Measurements from ENCODE around the gene ZDHHC11. TPM values are rescaled to one million over a fixed set of nuclear protein-coding genes. Genes with fewer than 3 reads are reported as not detected.
"Not testable (repeated sequence)": the region's sequence is repeated elsewhere in the genome, so short reads cannot be mapped to it uniquely, and the experiment has no call there.

The ZDHHC11 gene
- total RNA-seq, 2 experiments from 2014 or later = 9.4 to 10.0 TPM

GRCh38 chr5:815449-815848 is 35.3 kb downstream of the ZDHHC11 start:
- no peak for DNase-seq
- H3K9me3 Mint-ChIP-seq = no peaks in the 10 kb centered on the region
- H3K4me3 Mint-ChIP-seq = no peak overlapping the region
- POLR2A ChIA-PET = no interaction called here
- H3K36me3 Mint-ChIP-seq (ENCODE audit: low read depth) = no peaks in the 10 kb centered on the region
- CTCF ChIA-PET = no interaction called here
- H3K4me1 Mint-ChIP-seq = no peaks in the 10 kb centered on the region
- H3K27ac Mint-ChIP-seq = no peak overlapping the region
- H3K27me3 Mint-ChIP-seq = no peaks in the 10 kb centered on the region

GRCh38 chr5:813575-813974 is 37.2 kb downstream of the ZDHHC11 start:
- H3K36me3 Mint-ChIP-seq (ENCODE audit: low read depth); H3K4me3 Mint-ChIP-seq; H3K27ac Mint-ChIP-seq; H3K9me3 Mint-ChIP-seq; CTCF ChIA-PET; DNase-seq; POLR2A ChIA-PET; H3K4me1 Mint-ChIP-seq; H3K27me3 Mint-ChIP-seq: not testable (repeated sequence)

- DNase-seq; H3K9me3 Mint-ChIP-seq; H3K4me3 Mint-ChIP-seq; POLR2A ChIA-PET; H3K36me3 Mint-ChIP-seq (ENCODE audit: low read depth); H3K27me3 Mint-ChIP-seq; CTCF ChIA-PET; H3K27ac Mint-ChIP-seq; H3K4me1 Mint-ChIP-seq: not testable (repeated sequence)
These were observed 39.4 kb downstream of the ZDHHC11 start for GRCh38 chr5:811384-811783.

- H3K27me3 Mint-ChIP-seq; H3K36me3 Mint-ChIP-seq (ENCODE audit: low read depth); DNase-seq; H3K27ac Mint-ChIP-seq; POLR2A ChIA-PET; H3K4me3 Mint-ChIP-seq; H3K4me1 Mint-ChIP-seq; H3K9me3 Mint-ChIP-seq; CTCF ChIA-PET: not testable (repeated sequence)
These were observed 42.9 kb downstream of the ZDHHC11 start for GRCh38 chr5:807719-808514.

- DNase-seq = no peak
- CTCF ChIA-PET = no interaction called here
- H3K4me1 Mint-ChIP-seq = no peaks in the 10 kb centered on the region
- peaks cover 6% of the 10 kb centered on the region for H3K36me3 Mint-ChIP-seq (ENCODE audit: low read depth)
- peaks cover 7% of the 10 kb centered on the region for H3K27me3 Mint-ChIP-seq
- POLR2A ChIA-PET = no interaction called here
- no peak overlapping the region for H3K27ac Mint-ChIP-seq
- peaks cover 12% of the 10 kb centered on the region for H3K9me3 Mint-ChIP-seq
- H3K4me3 Mint-ChIP-seq = no peak overlapping the region
These were observed 49.3 kb downstream of the ZDHHC11 start for GRCh38 chr5:801472-801871.

- H3K4me1 Mint-ChIP-seq; H3K27me3 Mint-ChIP-seq; POLR2A ChIA-PET; H3K27ac Mint-ChIP-seq; CTCF ChIA-PET; DNase-seq; H3K36me3 Mint-ChIP-seq (ENCODE audit: low read depth); H3K4me3 Mint-ChIP-seq: not testable (repeated sequence)
- peaks cover 12% of the 10 kb centered on the region for H3K9me3 Mint-ChIP-seq
These were observed 49.7 kb downstream of the ZDHHC11 start for GRCh38 chr5:801055-801454.

GRCh38 chr5:798505-799138 is 52.2 kb downstream of the ZDHHC11 start:
- H3K4me1 Mint-ChIP-seq, H3K4me3 Mint-ChIP-seq, CTCF ChIA-PET, H3K27ac Mint-ChIP-seq, DNase-seq, H3K27me3 Mint-ChIP-seq, POLR2A ChIA-PET: not testable (repeated sequence)
- peaks cover 12% of the 10 kb centered on the region for H3K36me3 Mint-ChIP-seq (ENCODE audit: low read depth)
- peaks cover 11% of the 10 kb centered on the region for H3K9me3 Mint-ChIP-seq

- CTCF ChIA-PET; H3K27ac Mint-ChIP-seq; POLR2A ChIA-PET; DNase-seq; H3K4me3 Mint-ChIP-seq; H3K36me3 Mint-ChIP-seq (ENCODE audit: low read depth); H3K4me1 Mint-ChIP-seq: not testable (repeated sequence)
- peaks cover 16% of the 10 kb centered on the region for H3K9me3 Mint-ChIP-seq
- H3K27me3 Mint-ChIP-seq = peaks cover 11% of the 10 kb centered on the region
These were observed 52.8 kb downstream of the ZDHHC11 start for GRCh38 chr5:797986-798385.

GRCh38 chr5:795873-796272 is 54.9 kb downstream of the ZDHHC11 start:
- H3K4me3 Mint-ChIP-seq; CTCF ChIA-PET; H3K36me3 Mint-ChIP-seq (ENCODE audit: low read depth); DNase-seq; H3K27ac Mint-ChIP-seq; POLR2A ChIA-PET; H3K4me1 Mint-ChIP-seq: not testable (repeated sequence)
- Mint-ChIP-seq H3K27me3 (peaks cover 23% of the 10 kb centered on the region), H3K9me3 (peaks cover 13% of the 10 kb centered on the region)

GRCh38 chr5:794948-795347 is 55.8 kb downstream of the ZDHHC11 start:
- not testable (repeated sequence) for H3K36me3 Mint-ChIP-seq (ENCODE audit: low read depth); H3K4me1 Mint-ChIP-seq

GRCh38 chr5:788703-789102 is 62.1 kb downstream of the ZDHHC11 start:
- POLR2A ChIA-PET = not testable (repeated sequence)

More at GRCh38 chr5:794948-795347, 55.8 kb downstream of the ZDHHC11 start:
- H3K4me3 Mint-ChIP-seq, POLR2A ChIA-PET, CTCF ChIA-PET, DNase-seq, H3K27ac Mint-ChIP-seq: not testable (repeated sequence)
- Mint-ChIP-seq H3K9me3 (peaks cover 13% of the 10 kb centered on the region), H3K27me3 (peaks cover 30% of the 10 kb centered on the region)

GRCh38 chr5:787857-788233 is 62.9 kb downstream of the ZDHHC11 start:
- H3K36me3 Mint-ChIP-seq (ENCODE audit: low read depth); H3K4me1 Mint-ChIP-seq; DNase-seq; CTCF ChIA-PET; H3K27ac Mint-ChIP-seq; H3K4me3 Mint-ChIP-seq; POLR2A ChIA-PET; H3K9me3 Mint-ChIP-seq: not testable (repeated sequence)
- H3K27me3 Mint-ChIP-seq = peaks cover 26% of the 10 kb centered on the region

More at GRCh38 chr5:788703-789102, 62.1 kb downstream of the ZDHHC11 start:
- H3K4me1 Mint-ChIP-seq; H3K9me3 Mint-ChIP-seq; H3K4me3 Mint-ChIP-seq; DNase-seq; H3K36me3 Mint-ChIP-seq (ENCODE audit: low read depth); H3K27ac Mint-ChIP-seq; CTCF ChIA-PET: not testable (repeated sequence)
- peaks cover 33% of the 10 kb centered on the region for H3K27me3 Mint-ChIP-seq

- H3K36me3 Mint-ChIP-seq (ENCODE audit: low read depth); CTCF ChIA-PET; H3K4me1 Mint-ChIP-seq; H3K9me3 Mint-ChIP-seq; POLR2A ChIA-PET; H3K4me3 Mint-ChIP-seq; DNase-seq; H3K27ac Mint-ChIP-seq: not testable (repeated sequence)
- H3K27me3 Mint-ChIP-seq = peaks cover 23% of the 10 kb centered on the region
These were observed 63.4 kb downstream of the ZDHHC11 start for GRCh38 chr5:787224-787856.
